ENCODE data around the gene JARID2. TPM values are rescaled to one million over a fixed set of nuclear protein-coding genes. Genes with fewer than 3 reads are reported as not detected.

Gene JARID2
- total and polyA plus RNA-seq, 2 of the 4 experiments (the other 2 are of a cell fraction) = 9.6 to 12.9 TPM

GRCh38 chr6:15456422-15456821, 210.6 kb downstream of the JARID2 start:
- no peak overlapping the region for H2BK20ac ChIP-seq (ENCODE audit: low read depth, low read length)
- in situ Hi-C loops (cut with MboI; ENCODE audit: low sequenced_read_pairs) = no loop called here

More at GRCh38 chr6:15456422-15456821, 210.6 kb downstream of the JARID2 start:
- peaks cover 22% of the 10 kb centered on the region for H3K36me3 ChIP-seq (ENCODE audit: control insufficient read depth, insufficient read depth, low read length)
- peaks cover 51 to 64% of the 10 kb centered on the region in 2 experiments for H3K79me1 ChIP-seq (ENCODE audit: low read depth in 1 of 2, low read length in 2 of 2)
- no TSS peak for BruUV-seq (replicated peaks)
- no peak overlapping the region for H2AFZ ChIP-seq (replicated peaks; ENCODE audit: low read length, poor library complexity)
- no peaks in the 10 kb centered on the region for H3K9me1 ChIP-seq (ENCODE audit: insufficient read depth, low read length)
- peaks cover 4% of the 10 kb centered on the region; the same call in 1 of the 2 replicates for H3K4me1 ChIP-seq (ENCODE audit: control insufficient read depth, insufficient read depth, low read length)
- H2BK15ac ChIP-seq (ENCODE audit: low read depth, low read length) = no peak overlapping the region
- no peak overlapping the region for H3K14ac ChIP-seq (replicated peaks; ENCODE audit: low read depth, low read length)
- H3K56ac ChIP-seq (ENCODE audit: extremely low read depth, insufficient read depth, low read length) = no peak overlapping the region
- no peak overlapping the region for H3K4ac ChIP-seq (ENCODE audit: low read depth, low read length)
- H4K20me1 ChIP-seq (ENCODE audit: insufficient read depth, low read length) = peaks cover 56% of the 10 kb centered on the region
- H3K4me2 ChIP-seq (ENCODE audit: low read depth, low read length) = no peak overlapping the region
- H3K23ac ChIP-seq (ENCODE audit: low read depth, low read length) = no peak overlapping the region
- no peaks in the 10 kb centered on the region for H3K27me3 ChIP-seq (ENCODE audit: control insufficient read depth, insufficient read depth, low read length)
- H4K5ac ChIP-seq (ENCODE audit: low read depth, low read length) = no peak overlapping the region
- H3K9ac ChIP-seq (ENCODE audit: low read depth, low read length) = no peak overlapping the region
- no peak overlapping the region for H2AK5ac ChIP-seq (ENCODE audit: low read depth, low read length)
- no peak overlapping the region for H3K4me3 ChIP-seq (ENCODE audit: insufficient read depth, low read depth, low read length)
- ChIA-PET CTCF (interaction anchor here (0.5 to 2.3 kb wide), 5 partner anchors 12 to 1661 kb away, joined by 3 to 6 read pairs (median 4); no protein-coding TSS in a partner anchor), POLR2A (ENCODE audit: unreplicated experiment) (interaction anchor here (0.5 kb wide), 1 partner anchor 49 kb away, joined by 3 read pairs; no protein-coding TSS in a partner anchor)
- no peak overlapping the region for H4K91ac ChIP-seq (ENCODE audit: insufficient read depth, low read depth, low read length)
- H4K8ac ChIP-seq (ENCODE audit: low read depth in 2 of 2, low read length in 2 of 2) = no peak overlapping the region
- TF ChIP-seq RAD21 (IDR thresholded peaks at IDR 0.05; ENCODE audit: low read length) = no peak
- no peak for TF ChIP-seq BHLHE40 (IDR thresholded peaks at IDR 0.05; ENCODE audit: low read depth, low read length)
- no peak for TF ChIP-seq NFE2L2 (IDR thresholded peaks at IDR 0.05; ENCODE audit: low read depth, low read length)
- no peak for TF ChIP-seq CTCF (conservative IDR thresholded peaks at IDR 0.05; ENCODE audit: low read depth, low read length)
- no peak for TF ChIP-seq RFX5 (IDR thresholded peaks at IDR 0.05; ENCODE audit: low read depth, low read length)
- no peak for TF ChIP-seq CHD1 (IDR thresholded peaks at IDR 0.05; ENCODE audit: low read depth, low read length)
- no peaks in the 10 kb centered on the region for H3K9me3 ChIP-seq (ENCODE audit: control insufficient read depth, insufficient read depth, low read length)
- H2AK9ac ChIP-seq (replicated peaks; ENCODE audit: low read depth, low read length, poor library complexity) = no peak overlapping the region
- no peak for ATAC-seq (ENCODE audit: low read depth)
- H2BK5ac ChIP-seq (ENCODE audit: low read depth, low read length, poor library complexity, severe bottlenecking) = no peak overlapping the region
- WGBS, 2 experiments (ENCODE audit: extremely low coverage in 2 of 2, insufficient read length in 1 of 2) = no CpG with 5 or more reads among the region's 2 CpGs
- dilution Hi-C loops (cut with HindIII; ENCODE audit: low sequenced_read_pairs, unreplicated experiment) (no loop called here), intact Hi-C loops (cut with micrococcal nuclease) (no loop called here)
- no peak overlapping the region for H2BK120ac ChIP-seq (ENCODE audit: low read depth, low read length)
- DNase-seq = no peak
- no peak overlapping the region for H3K18ac ChIP-seq (ENCODE audit: low read depth, low read length)
- no peak overlapping the region for H3K27ac ChIP-seq (ENCODE audit: insufficient read depth, low read length)
